Neutrophil (primary cell): ENCODE data around the gene PRPSAP1.

ENCODE experiments used
- H3K27ac ChIP-seq: fragments of 200-600 bp; sonication (generic); 2 replicates; pipeline ENCODE4 v1.5.1; 2016; ENCODE audit warnings: mild to moderate bottlenecking, moderate library complexity
- H3K27me3 ChIP-seq: fragments of 200-600 bp; sonication (generic); 2 replicates; pipeline ENCODE4 v1.6.0; 2016; ENCODE audit warnings: mild to moderate bottlenecking
- H3K36me3 ChIP-seq: fragments of 200-600 bp; sonication (generic); 2 replicates; pipeline ENCODE4 v1.5.1; 2017
- H3K4me1 ChIP-seq, 2 experiments: fragments of 200-600 bp in 1 of 2; sonication (generic) in 1 of 2; 1 replicate in 1 of 2; 2 replicates in 1 of 2; pipeline versions ENCODE4 v1.5.1 to v1.6.1; 2013 to 2016; ENCODE audit warnings: low read depth in 1 of 2, low read length in 1 of 2, mild to moderate bottlenecking in 1 of 2, moderate library complexity in 1 of 2; ENCODE audit not compliant: control insufficient read depth in 1 of 2, insufficient read depth in 1 of 2
- H3K4me3 ChIP-seq, 2 experiments: fragments of 200-600 bp in 1 of 2; sonication (generic) in 1 of 2; 1 replicate in 1 of 2; 2 replicates in 1 of 2; pipeline ENCODE4 v1.5.1; 2013 to 2016; ENCODE audit warnings: low read depth in 1 of 2, low read length in 1 of 2, mild to moderate bottlenecking in 1 of 2, moderate library complexity in 1 of 2
- H3K9me3 ChIP-seq: fragments of 200-600 bp; sonication (generic); 2 replicates; pipeline ENCODE4 v1.5.1; 2016
- TF ChIP-seq, protein P1 (sequence below): fragments of 200-600 bp; sonication (generic); IDR thresholded peaks from 2 replicates; pipeline ENCODE4 v1.5.1; 2016; ENCODE audit warnings: antibody characterized with exemption

PRPSAP1 gene

GRCh38 chr17:76368545-76368944 is 14.8 kb upstream of the PRPSAP1 start:
- Histone ChIP-seq H3K4me1 (no peaks in the 10 kb centered on the region), H3K36me3 (no peaks in the 10 kb centered on the region), H3K27ac (no peak overlapping the region), H3K27me3 (no peaks in the 10 kb centered on the region), H3K4me3 (no peak overlapping the region), H3K9me3 (no peaks in the 10 kb centered on the region)
- TF ChIP-seq, protein P1, sequence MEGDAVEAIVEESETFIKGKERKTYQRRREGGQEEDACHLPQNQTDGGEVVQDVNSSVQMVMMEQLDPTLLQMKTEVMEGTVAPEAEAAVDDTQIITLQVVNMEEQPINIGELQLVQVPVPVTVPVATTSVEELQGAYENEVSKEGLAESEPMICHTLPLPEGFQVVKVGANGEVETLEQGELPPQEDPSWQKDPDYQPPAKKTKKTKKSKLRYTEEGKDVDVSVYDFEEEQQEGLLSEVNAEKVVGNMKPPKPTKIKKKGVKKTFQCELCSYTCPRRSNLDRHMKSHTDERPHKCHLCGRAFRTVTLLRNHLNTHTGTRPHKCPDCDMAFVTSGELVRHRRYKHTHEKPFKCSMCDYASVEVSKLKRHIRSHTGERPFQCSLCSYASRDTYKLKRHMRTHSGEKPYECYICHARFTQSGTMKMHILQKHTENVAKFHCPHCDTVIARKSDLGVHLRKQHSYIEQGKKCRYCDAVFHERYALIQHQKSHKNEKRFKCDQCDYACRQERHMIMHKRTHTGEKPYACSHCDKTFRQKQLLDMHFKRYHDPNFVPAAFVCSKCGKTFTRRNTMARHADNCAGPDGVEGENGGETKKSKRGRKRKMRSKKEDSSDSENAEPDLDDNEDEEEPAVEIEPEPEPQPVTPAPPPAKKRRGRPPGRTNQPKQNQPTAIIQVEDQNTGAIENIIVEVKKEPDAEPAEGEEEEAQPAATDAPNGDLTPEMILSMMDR, result no peak

GRCh38 chr17:76367642-76368041 is 13.9 kb upstream of the PRPSAP1 start:
- Histone ChIP-seq H3K9me3 (no peaks in the 10 kb centered on the region), H3K4me1 (no peaks in the 10 kb centered on the region), H3K36me3 (no peaks in the 10 kb centered on the region), H3K27ac (no peak overlapping the region), H3K4me3 (no peak overlapping the region), H3K27me3 (no peaks in the 10 kb centered on the region)
- TF ChIP-seq, protein P1, result no peak

GRCh38 chr17:76366247-76366646 is 12.5 kb upstream of the PRPSAP1 start:
- Histone ChIP-seq H3K36me3 (no peaks in the 10 kb centered on the region), H3K27me3 (no peaks in the 10 kb centered on the region), H3K4me3 (no peak overlapping the region), H3K9me3 (no peaks in the 10 kb centered on the region), H3K4me1 (no peaks in the 10 kb centered on the region), H3K27ac (no peak overlapping the region)
- TF ChIP-seq, protein P1, result no peak

DNA sequence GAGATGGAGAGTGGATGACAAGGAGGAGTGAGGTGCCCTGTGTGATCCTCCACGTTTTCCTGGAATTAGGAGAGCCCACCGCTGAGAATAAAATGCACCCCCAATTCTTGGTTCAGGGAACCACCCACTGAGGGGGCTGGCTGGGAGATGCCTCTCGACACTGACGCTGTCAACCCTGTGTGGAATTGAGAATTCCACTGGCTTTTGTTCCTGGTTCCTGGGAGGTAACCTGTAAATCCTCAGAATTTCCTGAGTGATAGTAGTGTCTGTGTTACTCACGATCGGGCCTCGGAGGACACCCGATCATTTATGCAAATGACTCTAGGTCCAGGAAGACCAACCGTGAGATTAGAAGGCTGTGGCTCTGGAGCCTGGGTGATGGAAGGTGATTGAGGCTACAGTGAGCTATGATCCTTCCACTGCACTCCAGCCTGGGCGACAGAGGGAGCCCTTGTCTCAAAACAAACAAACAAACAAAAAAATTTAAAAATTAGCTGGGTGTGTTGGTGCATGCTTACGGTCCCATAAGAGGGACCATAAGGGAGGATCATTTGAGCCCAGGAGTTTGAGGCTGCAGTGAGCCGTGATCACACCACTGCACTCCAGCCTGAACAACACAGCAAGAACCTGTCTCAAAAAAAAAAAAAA is 11.7 kb upstream of the PRPSAP1 start:
- H3K27ac ChIP-seq, result no peak overlapping the region
- H3K9me3 ChIP-seq, result no peaks in the 10 kb centered on the region
- no peak overlapping the region for H3K4me3 ChIP-seq
- H3K4me1 ChIP-seq, result no peaks in the 10 kb centered on the region
- no peaks in the 10 kb centered on the region for H3K36me3 ChIP-seq
- TF ChIP-seq, protein P1, result no peak
- H3K27me3 ChIP-seq, result no peaks in the 10 kb centered on the region

GRCh38 chr17:76363107-76363842 is 9.6 kb upstream of the PRPSAP1 start:
- H3K4me3 ChIP-seq, result no peak overlapping the region
- H3K27ac ChIP-seq, result no peak overlapping the region
- H3K27me3 ChIP-seq, result no peaks in the 10 kb centered on the region
- TF ChIP-seq, protein P1, result no peak
- no peaks in the 10 kb centered on the region for H3K9me3 ChIP-seq
- no peaks in the 10 kb centered on the region for H3K4me1 ChIP-seq
- H3K36me3 ChIP-seq, result no peaks in the 10 kb centered on the region
